Measurements from ENCODE around the gene G6PC3.

The G6PC3 gene

GRCh38 chr17:44061446-44061845, 9.1 kb upstream of the G6PC3 start:
- DNase-seq = no peak

DNA sequence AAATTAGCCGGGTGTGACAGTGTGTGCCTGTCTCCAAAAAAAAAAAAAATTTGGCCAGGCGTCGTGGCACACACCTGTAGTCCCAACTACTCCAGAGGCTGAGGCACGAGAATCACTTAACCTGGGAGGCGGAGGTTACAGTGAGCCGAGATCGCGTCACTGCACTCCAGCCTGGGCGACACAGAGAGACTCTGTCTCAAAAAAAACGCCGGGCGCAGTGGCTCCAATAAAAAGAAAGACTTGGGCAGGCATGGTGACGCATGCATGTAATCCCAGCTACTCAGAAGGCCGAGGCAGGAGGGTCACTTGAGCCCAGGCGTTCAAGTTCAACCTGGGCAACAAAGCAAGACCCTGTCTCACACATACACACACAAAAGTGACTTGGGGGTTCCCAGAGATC, 7.7 kb upstream of the G6PC3 start:
- DNase-seq = no peak

GRCh38 chr17:44063704-44064639, 6.6 kb upstream of the G6PC3 start:
- no peak for DNase-seq

DNA sequence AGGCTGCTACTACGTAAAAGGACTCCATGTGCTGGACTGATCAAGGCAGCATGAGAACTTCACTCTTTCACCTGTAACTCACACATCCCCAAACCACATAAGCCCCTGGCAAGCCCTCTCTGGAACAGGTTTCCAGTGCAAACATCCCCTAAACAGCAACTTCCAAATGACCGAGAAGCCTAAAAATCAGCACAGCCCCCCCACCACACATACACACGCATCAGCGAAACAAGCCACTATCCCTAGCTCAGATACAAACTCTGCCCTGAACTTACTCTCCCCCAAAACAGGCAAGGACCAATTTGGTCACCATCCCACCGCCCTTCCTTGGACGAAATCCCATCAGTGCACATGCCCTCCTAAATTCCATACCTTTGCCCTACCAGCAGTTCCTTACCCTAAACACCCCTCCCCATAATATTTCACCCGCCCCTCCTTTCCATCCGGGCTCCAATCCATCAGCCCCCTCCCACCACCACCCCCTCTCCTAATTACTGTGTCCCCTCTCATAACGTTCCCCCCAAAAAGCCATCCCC, 4.8 kb upstream of the G6PC3 start:
- no peak for DNase-seq

GRCh38 chr17:44066204-44066930, 4.2 kb upstream of the G6PC3 start, which contains the start of gene LSM12:
LSM12 (minus strand) TSS chr17:44066671; CDS start chr17:44066587, 84 bp downstream.
- peak; percentile 91 for DNase-seq

DNA sequence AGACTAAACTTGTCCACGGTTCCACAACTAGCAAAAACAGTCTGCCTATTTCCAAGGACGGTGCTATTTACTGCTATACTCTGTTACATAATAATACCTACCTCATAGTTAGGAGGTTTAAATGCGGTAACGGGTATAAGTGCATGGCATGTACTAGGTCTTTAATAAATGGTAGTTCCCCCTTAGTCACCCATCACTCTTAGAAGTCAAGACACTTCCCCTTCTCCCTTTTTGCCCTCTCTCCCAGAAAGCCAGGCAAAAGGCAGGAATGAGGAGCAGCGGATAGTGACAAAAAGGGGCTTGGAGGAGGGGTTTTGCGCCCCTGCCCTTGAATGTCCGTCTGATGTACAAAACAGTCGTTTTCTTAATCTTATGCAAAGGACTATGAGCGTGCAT, 3.0 kb upstream of the G6PC3 start:
- DNase-seq = no peak

DNA sequence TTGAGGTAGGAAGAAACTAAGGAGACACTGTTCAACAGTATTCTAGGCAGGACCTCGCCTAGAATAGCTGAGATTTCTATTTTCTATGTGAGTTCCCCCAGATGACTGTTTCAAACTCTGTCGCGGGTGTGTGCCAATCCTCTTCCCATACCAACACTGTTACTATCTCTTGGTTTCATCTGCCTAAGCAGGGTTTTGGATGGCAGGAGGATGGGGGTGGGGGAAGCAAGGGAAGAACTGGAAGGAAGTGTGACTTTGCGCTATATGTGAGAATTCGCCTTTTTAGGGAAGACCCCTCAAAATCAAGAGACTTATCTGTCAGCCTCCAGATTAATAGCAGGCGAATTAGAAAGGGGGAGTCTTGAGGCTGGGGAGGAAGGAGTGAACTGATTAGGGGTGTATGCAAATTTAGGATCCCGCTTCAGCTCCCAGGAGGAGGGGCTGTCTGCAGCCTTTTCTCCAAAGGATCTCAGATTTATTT, 521 bp upstream of the G6PC3 start:
- DNase-seq = no peak

- DNase-seq = no peak
These were observed 624 bp downstream of the G6PC3 start for GRCh38 chr17:44071198-44071520.

- DNase-seq = no peak
These were observed 1.2 kb downstream of the G6PC3 start for GRCh38 chr17:44071772-44072171.

DNA sequence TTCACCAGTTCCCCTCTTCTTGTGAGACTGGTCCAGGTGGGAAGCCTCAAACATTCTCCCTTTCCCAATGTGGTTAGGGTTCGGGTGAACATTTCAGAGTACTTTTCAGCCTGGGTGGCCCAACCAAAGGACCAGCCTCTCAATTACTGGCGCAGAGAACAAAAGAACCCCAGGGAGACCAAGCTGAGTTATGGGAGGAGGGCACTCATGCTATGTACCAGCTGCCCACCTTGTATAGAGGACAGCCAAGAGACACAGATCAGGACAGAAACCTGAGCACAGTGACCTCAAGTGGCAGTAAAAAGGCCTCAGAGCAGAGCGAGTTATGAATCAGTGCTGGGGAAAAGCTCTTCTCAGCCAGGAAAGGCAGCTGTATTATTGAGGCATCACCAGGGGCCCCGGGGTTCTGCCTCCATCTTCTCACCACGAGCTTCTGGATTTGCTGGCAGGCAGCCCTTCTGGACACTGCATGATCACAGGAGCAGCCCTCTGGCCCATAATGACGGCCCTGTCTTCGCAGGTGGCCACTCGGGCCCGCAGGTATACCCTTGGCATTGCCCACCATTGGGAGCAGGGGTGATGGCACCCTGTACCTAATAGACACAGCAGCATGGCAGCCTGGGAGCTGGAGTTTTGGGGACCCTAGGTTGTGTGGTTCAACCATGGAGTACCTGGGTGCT, 3.8 kb downstream of the G6PC3 start:
- DNase-seq = no peak

GRCh38 chr17:44074911-44075285, 4.4 kb downstream of the G6PC3 start:
- no peak for DNase-seq

GRCh38 chr17:44075598-44076293, 5.2 kb downstream of the G6PC3 start:
- DNase-seq = no peak

DNA sequence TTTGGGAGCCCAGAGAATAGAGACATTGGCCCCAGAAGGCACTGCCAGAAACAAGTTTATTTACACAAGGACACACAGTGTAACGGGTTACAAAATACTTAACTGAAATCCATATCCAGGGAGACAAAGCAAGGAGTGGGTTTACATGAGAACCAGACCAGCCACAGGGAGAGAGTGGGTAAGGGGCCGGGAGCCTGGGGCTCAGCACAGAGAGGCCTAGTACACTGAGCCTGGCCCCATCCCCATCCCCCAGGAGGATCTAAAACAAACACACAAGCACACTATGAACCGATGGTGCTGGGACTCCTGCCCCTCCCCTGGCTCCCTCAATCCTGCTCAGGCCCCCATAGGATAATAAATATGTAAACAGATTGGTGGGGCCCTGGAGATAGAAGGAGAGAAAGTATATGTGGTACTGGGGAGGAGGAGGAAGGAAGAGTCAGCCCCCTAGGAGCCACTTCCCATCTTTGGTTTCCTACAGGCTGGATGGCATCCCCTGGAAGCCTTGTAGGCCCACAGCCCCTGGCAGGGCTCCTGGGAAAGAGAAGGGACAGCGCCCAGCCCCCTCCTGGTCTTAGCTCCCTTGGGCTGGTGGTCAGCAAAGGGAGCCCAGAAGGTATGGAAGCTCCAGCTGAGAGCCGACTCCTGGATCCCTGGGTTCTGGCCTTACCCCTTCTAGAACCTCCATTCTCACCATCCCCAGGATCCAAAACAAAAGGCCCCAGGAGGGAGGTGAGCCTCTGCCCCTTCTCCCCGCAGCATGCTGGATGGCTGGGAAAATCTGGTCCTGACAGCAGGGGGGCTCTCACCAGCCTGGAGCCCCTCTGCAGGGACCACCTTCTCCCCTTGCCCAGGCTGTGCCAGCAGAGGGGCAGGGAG, 6.4 kb downstream of the G6PC3 start:
- no peak for DNase-seq

DNA sequence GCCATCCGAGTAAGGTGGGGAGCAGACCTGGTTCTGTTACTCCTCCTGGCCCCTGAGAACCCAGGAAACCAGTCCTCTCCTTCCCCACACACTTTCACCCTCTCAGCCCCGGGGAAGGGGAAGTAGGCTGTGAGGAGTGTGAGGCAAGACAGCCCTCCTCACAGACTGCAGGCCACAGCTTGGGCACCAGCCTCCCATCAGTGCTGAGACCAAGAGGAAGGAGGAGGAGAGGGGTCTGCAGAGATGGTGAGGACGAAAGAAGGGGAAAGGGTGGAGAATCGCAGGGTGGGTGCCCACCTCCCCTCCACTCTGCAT, 7.0 kb downstream of the G6PC3 start:
- DNase-seq = no peak

GRCh38 chr17:44078412-44078811, 7.9 kb downstream of the G6PC3 start:
- no peak for DNase-seq

- DNase-seq = no peak
These were observed 9.6 kb downstream of the G6PC3 start for GRCh38 chr17:44079877-44080821.

DNA sequence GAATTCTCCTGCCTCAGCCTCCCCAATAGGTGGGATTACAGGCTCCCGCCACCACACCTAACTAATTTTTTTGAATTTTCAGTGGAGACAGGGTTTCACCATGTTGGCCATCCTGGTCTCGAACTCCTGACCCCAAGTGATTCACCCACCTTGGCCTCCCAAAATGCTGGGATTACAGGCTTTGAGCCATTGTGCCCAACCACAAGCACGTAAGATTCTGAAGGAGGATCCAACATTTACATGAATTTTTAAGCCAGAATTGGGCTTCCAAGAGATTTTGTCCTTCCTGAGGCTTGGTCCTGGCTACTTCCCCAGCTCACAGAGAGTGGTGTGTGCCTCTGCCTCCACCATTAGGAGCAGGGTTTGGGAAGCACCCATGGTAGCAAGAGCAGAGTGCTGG, 11.1 kb downstream of the G6PC3 start:
- DNase-seq = no peak

DNA sequence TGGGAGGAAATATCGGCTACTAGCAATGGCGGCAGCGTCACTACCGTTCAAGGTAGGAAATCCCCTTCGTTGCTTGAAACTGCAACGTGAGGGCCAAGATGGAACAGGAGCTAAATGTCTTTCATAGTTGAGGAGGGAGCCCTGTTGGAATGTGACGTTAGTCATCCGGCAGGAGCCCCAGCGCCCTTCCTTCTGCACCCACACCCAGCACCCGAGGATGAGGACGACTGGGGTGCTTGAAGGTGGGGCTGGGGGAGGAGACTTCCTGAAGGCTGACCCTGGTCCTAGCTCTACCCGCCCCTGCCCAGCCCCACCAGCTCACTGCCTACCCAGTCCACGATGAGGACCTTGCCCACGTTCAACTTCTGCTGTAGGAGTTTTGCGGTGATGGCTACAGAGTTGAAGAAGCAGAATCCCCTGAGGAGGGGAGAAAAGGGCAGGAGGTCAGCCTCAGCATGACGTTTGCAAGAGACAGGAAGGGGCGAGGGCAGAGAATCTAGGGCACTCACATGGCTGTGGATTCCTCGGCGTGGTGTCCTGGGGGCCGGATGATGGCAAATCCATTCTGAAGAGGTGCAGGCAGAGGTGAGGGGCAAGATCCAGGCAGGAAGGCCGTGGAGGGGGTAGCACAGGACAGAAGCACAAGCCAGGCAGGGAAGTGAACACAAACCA, 11.9 kb downstream of the G6PC3 start:
- no peak for DNase-seq

DNA sequence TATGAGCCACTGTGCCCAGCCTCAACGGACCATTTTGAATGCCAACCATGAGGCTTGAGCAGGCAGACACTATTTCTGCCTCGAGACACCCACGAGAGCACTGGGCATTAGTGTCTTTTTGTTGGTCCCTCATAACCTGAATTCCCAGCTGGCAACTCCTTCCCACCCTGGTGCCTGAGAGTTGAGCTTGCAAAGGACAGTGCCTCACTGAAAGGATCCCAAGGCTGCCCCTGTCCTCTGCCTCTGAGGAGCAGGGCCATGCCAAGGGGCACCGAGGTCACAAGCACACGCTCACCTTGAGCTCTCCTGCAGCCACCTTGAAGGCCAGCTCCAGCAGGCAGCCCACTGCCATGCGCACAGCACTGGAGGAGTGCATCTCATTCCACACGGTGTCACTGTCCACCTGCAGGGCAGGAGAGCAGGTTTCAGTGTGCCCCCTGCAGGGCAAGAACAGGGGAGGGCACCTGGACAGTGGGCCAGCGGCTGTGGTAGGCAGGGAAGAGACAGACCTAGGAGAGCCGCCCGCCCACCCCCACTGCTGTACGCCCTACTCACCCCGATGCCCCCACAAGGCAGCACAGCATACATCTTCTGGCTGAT, 12.8 kb downstream of the G6PC3 start:
- no peak for DNase-seq

- DNase-seq = no peak
These were observed 13.6 kb downstream of the G6PC3 start for GRCh38 chr17:44084131-44084538.

Measured in DMS153 (cell line).